ENCODE measurements around the gene NTRK2.

- TF ChIP-seq POLR2A (IDR thresholded peaks at IDR 0.05; ENCODE audit: low read depth, low read length) (no peak), TAF1 (IDR thresholded peaks at IDR 0.05; ENCODE audit: low read depth, low read length) (no peak)
These were observed 300.2 kb downstream of the NTRK2 start for GRCh38 chr9:84969736-84970135.

All from GM12891 (cell line).